ENCODE data around the gene ASIC4. TPM values are rescaled to one million over a fixed set of nuclear protein-coding genes. Genes with fewer than 3 reads are reported as not detected.

ASIC4 gene
- total RNA-seq, 4 donors from 2014 or later, result not detected

GRCh38 chr2:219493086-219493485, 21.2 kb upstream of the ASIC4 start:
- peaks cover 20 to 56% (median 45%) of the 10 kb centered on the region in 4 donors for H3K4me1 ChIP-seq
- peak overlapping the region; percentile 27 to 99 (median 97) for H3K27ac ChIP-seq (replicated peaks in 1 of 4)
- intact Hi-C loops (cut with DNase I), result no loop called here
- peaks cover 0 to 24% (median 0%) of the 10 kb centered on the region in 4 donors for H3K27me3 ChIP-seq
- TF ChIP-seq, protein P1, sequence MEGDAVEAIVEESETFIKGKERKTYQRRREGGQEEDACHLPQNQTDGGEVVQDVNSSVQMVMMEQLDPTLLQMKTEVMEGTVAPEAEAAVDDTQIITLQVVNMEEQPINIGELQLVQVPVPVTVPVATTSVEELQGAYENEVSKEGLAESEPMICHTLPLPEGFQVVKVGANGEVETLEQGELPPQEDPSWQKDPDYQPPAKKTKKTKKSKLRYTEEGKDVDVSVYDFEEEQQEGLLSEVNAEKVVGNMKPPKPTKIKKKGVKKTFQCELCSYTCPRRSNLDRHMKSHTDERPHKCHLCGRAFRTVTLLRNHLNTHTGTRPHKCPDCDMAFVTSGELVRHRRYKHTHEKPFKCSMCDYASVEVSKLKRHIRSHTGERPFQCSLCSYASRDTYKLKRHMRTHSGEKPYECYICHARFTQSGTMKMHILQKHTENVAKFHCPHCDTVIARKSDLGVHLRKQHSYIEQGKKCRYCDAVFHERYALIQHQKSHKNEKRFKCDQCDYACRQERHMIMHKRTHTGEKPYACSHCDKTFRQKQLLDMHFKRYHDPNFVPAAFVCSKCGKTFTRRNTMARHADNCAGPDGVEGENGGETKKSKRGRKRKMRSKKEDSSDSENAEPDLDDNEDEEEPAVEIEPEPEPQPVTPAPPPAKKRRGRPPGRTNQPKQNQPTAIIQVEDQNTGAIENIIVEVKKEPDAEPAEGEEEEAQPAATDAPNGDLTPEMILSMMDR (IDR thresholded peaks at IDR 0.05), result no peak
- TF ChIP-seq POLR2A (IDR thresholded peaks at IDR 0.05; ENCODE audit: low read depth) (no peak), EP300 (IDR thresholded peaks at IDR 0.05) (no peak), POLR2AphosphoS5 (IDR thresholded peaks at IDR 0.05) (no peak)
- H3K9me3 ChIP-seq, result no peaks in the 10 kb centered on the region
- DNase-seq (ENCODE audit: extremely low spot score), result no peak
- WGBS, result 99% methylated on average over 5 of the region's 5 CpGs
- peaks cover 7 to 53% (median 31%) of the 10 kb centered on the region in 4 donors for H3K36me3 ChIP-seq
- no peak overlapping the region for H3K4me3 ChIP-seq

DNA sequence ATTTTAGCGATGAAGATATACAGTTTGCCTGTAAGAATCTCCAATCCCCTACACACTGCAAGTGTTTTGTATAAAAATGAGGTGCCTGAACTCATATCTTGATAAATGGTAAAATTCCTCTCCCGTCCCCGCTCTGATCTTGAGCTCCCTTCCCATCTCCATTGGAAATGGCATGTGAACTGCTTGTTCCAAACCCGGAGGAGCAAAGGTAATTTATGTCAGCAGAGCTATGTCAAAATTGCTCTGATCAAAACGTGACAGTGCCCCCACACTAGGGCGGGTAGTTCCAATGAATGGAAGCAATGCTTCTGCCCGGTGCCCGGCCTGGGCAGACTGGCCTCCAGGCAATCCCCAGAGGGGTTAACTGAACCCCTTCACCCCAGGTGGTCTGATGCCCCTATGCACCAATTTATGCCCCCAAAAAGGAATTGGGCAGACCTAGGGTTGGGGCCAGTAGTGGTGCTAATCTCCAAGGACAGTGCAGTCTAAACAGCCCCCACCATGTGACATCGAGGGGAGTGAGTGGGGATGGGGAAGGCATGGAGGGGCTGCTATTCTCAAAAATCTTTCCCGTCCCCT, 19.2 kb upstream of the ASIC4 start:
- Histone ChIP-seq H3K27ac (replicated peaks in 1 of 4) (peak overlapping the region; percentile 97 to 99 (median 97)), H3K27me3 (peaks cover 0 to 24% (median 0%) of the 10 kb centered on the region in 4 donors), H3K4me1 (peaks cover 28 to 71% (median 61%) of the 10 kb centered on the region in 4 donors), H3K4me3 (no peak overlapping the region), H3K36me3 (peaks cover 0 to 34% (median 16%) of the 10 kb centered on the region in 4 donors), H3K9me3 (no peaks in the 10 kb centered on the region)
- TF ChIP-seq POLR2A (IDR thresholded peaks at IDR 0.05; ENCODE audit: low read depth) (no peak), POLR2AphosphoS5 (IDR thresholded peaks at IDR 0.05) (peak in 1 of 2 donors; percentile 21), EP300 (IDR thresholded peaks at IDR 0.05) (no peak)
- TF ChIP-seq, protein P1 (IDR thresholded peaks at IDR 0.05), result no peak
- WGBS, result 13% methylated on average over 10 of the region's 10 CpGs
- intact Hi-C loops (cut with DNase I), result loop anchor here (5.0 kb wide), 1 partner anchor 37 kb away; no protein-coding TSS in a partner anchor
- no peak for DNase-seq (ENCODE audit: extremely low spot score)

- H3K27me3 ChIP-seq, result peaks cover 0 to 24% (median 0%) of the 10 kb centered on the region in 4 donors
- no peaks in the 10 kb centered on the region for H3K9me3 ChIP-seq
- intact Hi-C loops (cut with DNase I), result loop anchor here (5.0 kb wide), 1 partner anchor 37 kb away; no protein-coding TSS in a partner anchor
- 23% methylated on average over 5 of the region's 14 CpGs for WGBS
- H3K27ac ChIP-seq (replicated peaks in 1 of 4), result peak overlapping the region; percentile 97 to 99 (median 97)
- H3K4me1 ChIP-seq, result peaks cover 28 to 73% (median 65%) of the 10 kb centered on the region in 4 donors
- peak in 1 of 2 donors; percentile 38 for TF ChIP-seq POLR2AphosphoS5 (IDR thresholded peaks at IDR 0.05)
- no peak for TF ChIP-seq POLR2A (IDR thresholded peaks at IDR 0.05; ENCODE audit: low read depth)
- TF ChIP-seq EP300 (IDR thresholded peaks at IDR 0.05), result no peak
- TF ChIP-seq, protein P1 (IDR thresholded peaks at IDR 0.05), result peak; percentile 53 to 71 (median 62)
- peaks cover 0 to 28% (median 13%) of the 10 kb centered on the region in 4 donors for H3K36me3 ChIP-seq
- H3K4me3 ChIP-seq, result no peak overlapping the region
- no peak for DNase-seq (ENCODE audit: extremely low spot score)
Measured at GRCh38 chr2:219495531-219496122, 18.7 kb upstream of the ASIC4 start.

DNA sequence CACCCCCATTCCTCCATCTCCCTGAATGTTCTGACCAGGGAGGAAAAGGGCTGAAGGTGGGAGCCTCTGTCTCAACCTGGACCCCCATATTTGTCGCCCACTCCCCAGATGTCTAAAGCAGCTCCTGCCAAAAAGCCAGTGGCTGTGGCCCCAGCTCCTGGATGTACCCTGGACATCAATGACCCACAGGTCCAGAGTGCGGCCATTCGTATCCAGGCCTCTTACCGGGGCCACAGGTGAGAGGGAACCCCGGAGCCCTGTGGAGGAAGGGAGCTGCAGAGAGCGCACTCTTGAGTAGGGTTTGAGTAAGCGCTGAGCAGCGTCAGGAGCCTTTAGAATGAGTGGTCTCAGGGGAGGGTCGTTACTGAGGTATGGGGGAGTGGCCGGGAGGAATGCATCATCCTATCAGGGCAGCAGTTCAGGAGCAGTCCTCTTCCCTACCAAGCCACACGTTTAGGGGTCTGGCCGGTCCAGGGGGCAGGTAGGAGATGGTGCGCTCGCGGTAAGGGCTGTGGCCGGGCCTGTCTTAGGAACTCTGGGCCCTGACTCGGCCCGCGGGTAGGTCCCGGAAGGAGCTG, 17.9 kb upstream of the ASIC4 start:
- H3K4me1 ChIP-seq, result peaks cover 28 to 79% (median 65%) of the 10 kb centered on the region in 4 donors
- peaks cover 0 to 24% (median 0%) of the 10 kb centered on the region in 4 donors for H3K27me3 ChIP-seq
- H3K9me3 ChIP-seq, result no peaks in the 10 kb centered on the region
- peak overlapping the region; percentile 65 to 77 (median 72) for H3K4me3 ChIP-seq
- TF ChIP-seq POLR2AphosphoS5 (IDR thresholded peaks at IDR 0.05), result no peak
- no peak for DNase-seq (ENCODE audit: extremely low spot score)
- intact Hi-C loops (cut with DNase I), result loop anchor here (5.0 kb wide), 1 partner anchor 36 kb away; no protein-coding TSS in a partner anchor
- H3K36me3 ChIP-seq, result peaks cover 0 to 21% (median 10%) of the 10 kb centered on the region in 4 donors
- peak overlapping the region; percentile 97 to 99 (median 97) for H3K27ac ChIP-seq (replicated peaks in 1 of 4)
- 57% methylated on average over 16 of the region's 20 CpGs for WGBS

Data from esophagus muscularis mucosa (tissue), 4 donors.